B cell (primary cell): ENCODE data around the gene CCM2. TPM values are rescaled to one million over a fixed set of nuclear protein-coding genes. Genes with fewer than 3 reads are reported as not detected.
A peak's percentile ranks its signal among the peaks of the same experiment; 100 is the strongest.

Experiments used
- ATAC-seq: fragments of 200-7000 bp; cut with Tn5 transposase; one replicate; pipeline ENCODE4 v1.10.0; 2021; ENCODE audit warnings: low read depth, mild to moderate bottlenecking, moderate number of reproducible peaks, moderate library complexity
- CTCF ChIA-PET: fragments of 350-600 bp; sonication (Branson Sonifier 250); formaldehyde crosslinking; loops from one replicate; lab custom pipeline; 2021; ENCODE audit warnings: antibody characterized with exemption, inconsistent platforms; lab: Charles Lee
- POLR2A ChIA-PET: fragments of 350-600 bp; sonication (Branson Sonifier 250); formaldehyde crosslinking; loops from one replicate; lab custom pipeline; 2021; ENCODE audit warnings: antibody characterized with exemption; lab: Charles Lee
- DNase-seq: peaks from one replicate; pipeline ENCODE4 v3.0.0; 2013
- H2AFZ ChIP-seq: 2 replicates; pipeline ENCODE4 v1.6.1; 2012; ENCODE audit warnings: mild to moderate bottlenecking, low read depth, low read length; ENCODE audit not compliant: insufficient read depth, poor library complexity, severe bottlenecking
- H3K27ac ChIP-seq, 2 donors: 1 replicate in 1 of 2; 2 replicates in 1 of 2; pipeline ENCODE4 v1.5.1; 2012 to 2013; ENCODE audit warnings: low read length in 2 of 2, mild to moderate bottlenecking in 2 of 2, moderate library complexity in 1 of 2
- H3K27me3 ChIP-seq, 4 experiments: fragments of 200-600 bp in 1 of 4; sonication (generic) in 1 of 4; replicated peaks in 1 of 4; 1 replicate in 2 of 4; 2 replicates in 2 of 4; pipeline versions ENCODE4 v1.6.1 to v1.7.0; 2013 to 2016; ENCODE audit warnings: low read length in 3 of 4, mild to moderate bottlenecking in 2 of 4, mixed read lengths in 1 of 4, moderate library complexity in 1 of 4; ENCODE audit not compliant: insufficient read depth in 4 of 4, control insufficient read depth in 3 of 4; ENCODE audit errors: control extremely low read depth in 1 of 4
- H3K36me3 ChIP-seq, 2 experiments: replicated peaks in 1 of 2; 1 replicate in 1 of 2; 2 replicates in 1 of 2; pipeline versions ENCODE4 v1.6.1 to v1.7.1; 2013; ENCODE audit warnings: low read length in 1 of 2; ENCODE audit not compliant: insufficient read depth in 2 of 2, control insufficient read depth in 1 of 2; ENCODE audit errors: control extremely low read depth in 1 of 2, extremely low read depth in 1 of 2
- H3K4me1 ChIP-seq, 2 donors: fragments of 200-600 bp in 1 of 2; sonication (generic) in 1 of 2; 1 replicate in 1 of 2; 2 replicates in 1 of 2; pipeline versions ENCODE4 v1.5.1 to v1.6.1; 2013 to 2017; ENCODE audit warnings: low read length in 2 of 2; ENCODE audit not compliant: control insufficient read depth in 2 of 2, insufficient read depth in 2 of 2
- H3K4me2 ChIP-seq: replicated peaks from 2 replicates; pipeline ENCODE3; 2012; ENCODE audit warnings: mild to moderate bottlenecking, low read depth, low read length; ENCODE audit not compliant: poor library complexity, severe bottlenecking
- H3K4me3 ChIP-seq, 5 experiments: fragments of 200-600 bp in 1 of 5; sonication (generic) in 1 of 5; 1 replicate in 3 of 5; 2 replicates in 2 of 5; pipeline versions ENCODE4 v1.5.1 to v1.7.0; 2011 to 2016; ENCODE audit warnings: low read length in 4 of 5, mild to moderate bottlenecking in 4 of 5, low read depth in 2 of 5, control low read depth in 1 of 5, moderate library complexity in 1 of 5; ENCODE audit not compliant: insufficient read depth in 1 of 5; ENCODE audit errors: control extremely low read depth in 1 of 5, extremely low read depth in 1 of 5
- H3K79me2 ChIP-seq: fragments of 200-600 bp; sonication (generic); one replicate; pipeline ENCODE4 v1.6.0; 2016; ENCODE audit warnings: low read length; ENCODE audit not compliant: control insufficient read depth, insufficient read depth
- H3K9ac ChIP-seq: fragments of 200-600 bp; sonication (generic); 2 replicates; pipeline ENCODE4 v1.6.1; 2017; ENCODE audit warnings: mild to moderate bottlenecking, low read length, moderate library complexity
- H3K9me3 ChIP-seq, 3 donors: one replicate each; pipeline versions ENCODE4 v1.6.1 to v1.7.1; 2013; ENCODE audit warnings: low read length in 2 of 3; ENCODE audit not compliant: control insufficient read depth in 2 of 3, insufficient read depth in 1 of 3; ENCODE audit errors: control extremely low read depth in 1 of 3
- H4K20me1 ChIP-seq: 2 replicates; pipeline ENCODE4 v1.6.0; 2012; ENCODE audit warnings: mild to moderate bottlenecking, low read length; ENCODE audit not compliant: insufficient read depth, control insufficient read depth, poor library complexity, severe bottlenecking
- H3K27ac Mint-ChIP-seq: one replicate; pipeline ENCODE4 v1.8.0; 2021; ENCODE audit warnings: mixed read lengths
- H3K27me3 Mint-ChIP-seq: one replicate; pipeline ENCODE4 v1.8.0; 2021; ENCODE audit warnings: mixed read lengths
- H3K4me1 Mint-ChIP-seq: one replicate; pipeline ENCODE4 v1.8.0; 2021; ENCODE audit warnings: mixed read lengths
- H3K4me3 Mint-ChIP-seq: one replicate; pipeline ENCODE4 v1.8.0; 2021; ENCODE audit warnings: mixed read lengths
- H3K9me3 Mint-ChIP-seq: one replicate; pipeline ENCODE4 v1.8.0; 2022; ENCODE audit warnings: mixed read lengths; ENCODE audit not compliant: insufficient read depth
- CTCF ChIP-seq: fragments of 200-600 bp; IDR thresholded peaks from one replicate; pipeline ENCODE4 v1.8.0; 2022; ENCODE audit warnings: antibody characterized with exemption, mild to moderate bottlenecking
- EZH2 ChIP-seq: IDR thresholded peaks from 2 replicates; pipeline ENCODE4 v1.6.1; 2012; ENCODE audit warnings: borderline replicate concordance, low read depth, mild to moderate bottlenecking, moderate library complexity, low read length; ENCODE audit not compliant: insufficient read depth, poor library complexity, severe bottlenecking
- WGBS: methylation state at CpG from one replicate; pipeline ENCODE4 v1.1.5; 2013; ENCODE audit warnings: missing lambda C conversion rate; ENCODE audit not compliant: insufficient coverage; 5-methylcytosine and 5-hydroxymethylcytosine counted together
- intact Hi-C: fragments of 100-400 bp; cut with micrococcal nuclease; formaldehyde crosslinking; loops from one replicate; pipeline ENCODE4 v1.10.0; 2022
- polyA plus RNA-seq: library from polyadenylated mRNA; depleted of rRNA; stranded (reverse); fragments of >200 nt; gene quantifications from 2 replicates; pipeline ENCODE4 v1.2.3, GENCODE V29; 2012
- total RNA-seq, 2 donors: library from RNA; stranded (reverse); fragments of 120-200 nt in 1 of 2; gene quantifications; 1 replicate in 1 of 2; 2 replicates in 1 of 2; pipeline versions ENCODE4 v1.2.3 to v1.2.4, GENCODE V29; 2013 to 2022

The CCM2 gene
- total and polyA plus RNA-seq, 2 donors (not counting 1 experiment from before 2014, with no cell fraction given): 150 to 201 TPM

- Histone ChIP-seq H3K4me1 (peaks cover 44 to 61% of the 10 kb centered on the region in 2 donors), H3K36me3 (peaks cover 0 to 24% of the 10 kb centered on the region in 2 experiments), H3K9me3 (no peaks in the 10 kb centered on the region), H2AFZ (no peak overlapping the region), H3K27ac (peak overlapping the region; percentile 76 to 83), H4K20me1 (peaks cover 40% of the 10 kb centered on the region), H3K4me2 (peak overlapping the region; percentile 88), H3K4me3 (peak overlapping the region; percentile 77 to 99 (median 83)), H3K9ac (peak overlapping the region; percentile 75), H3K79me2 (peaks cover 95% of the 10 kb centered on the region), H3K27me3 (no peaks in the 10 kb centered on the region)
- H3K4me3 Mint-ChIP-seq: peak overlapping the region; percentile 85
- no peaks in the 10 kb centered on the region for H3K27me3 Mint-ChIP-seq
- intact Hi-C loops: loop anchor here (1.0 to 10.0 kb wide), 8 partner anchors 26 to 983 kb away; partner anchors contain the start of genes DBNL, H2AZ2, TBRG4 and TMED4
- H3K4me1 Mint-ChIP-seq: peaks cover 63% of the 10 kb centered on the region
- CTCF ChIA-PET: interaction anchor here (1.0 to 4.8 kb wide), 7 partner anchors 9 to 54 kb away, joined by 3 to 40 read pairs (median 9); partner anchors contain the start of gene MYO1G
- TF ChIP-seq CTCF (no peak), EZH2 (no peak)
- 0% methylated on average over 4 of the region's 4 CpGs for WGBS
- ATAC-seq: peak; percentile 13
- H3K9me3 Mint-ChIP-seq: no peaks in the 10 kb centered on the region
- POLR2A ChIA-PET: interaction anchor here (0.6 to 4.6 kb wide), 18 partner anchors 8 to 445 kb away, joined by 3 to 77 read pairs (median 4); partner anchors contain the start of genes CCM2, MYO1G and TBRG4
- peak overlapping the region; percentile 79 for H3K27ac Mint-ChIP-seq
- DNase-seq: no peak
Measured at GRCh38 chr7:45027774-45028114, 27.7 kb downstream of the CCM2 start.
